NCI-H82 treated with DMSO at 0.1 percent for 48 hours (cell line): ENCODE data around the gene PLB1.
A peak's percentile ranks its signal among the peaks of the same experiment; 100 is the strongest.

ENCODE experiments used
- DNase-seq: peaks from one replicate; lab custom pipeline; 2025; ENCODE audit not compliant: unreplicated experiment; lab: John Stamatoyannopoulos, UW

The PLB1 gene

DNA sequence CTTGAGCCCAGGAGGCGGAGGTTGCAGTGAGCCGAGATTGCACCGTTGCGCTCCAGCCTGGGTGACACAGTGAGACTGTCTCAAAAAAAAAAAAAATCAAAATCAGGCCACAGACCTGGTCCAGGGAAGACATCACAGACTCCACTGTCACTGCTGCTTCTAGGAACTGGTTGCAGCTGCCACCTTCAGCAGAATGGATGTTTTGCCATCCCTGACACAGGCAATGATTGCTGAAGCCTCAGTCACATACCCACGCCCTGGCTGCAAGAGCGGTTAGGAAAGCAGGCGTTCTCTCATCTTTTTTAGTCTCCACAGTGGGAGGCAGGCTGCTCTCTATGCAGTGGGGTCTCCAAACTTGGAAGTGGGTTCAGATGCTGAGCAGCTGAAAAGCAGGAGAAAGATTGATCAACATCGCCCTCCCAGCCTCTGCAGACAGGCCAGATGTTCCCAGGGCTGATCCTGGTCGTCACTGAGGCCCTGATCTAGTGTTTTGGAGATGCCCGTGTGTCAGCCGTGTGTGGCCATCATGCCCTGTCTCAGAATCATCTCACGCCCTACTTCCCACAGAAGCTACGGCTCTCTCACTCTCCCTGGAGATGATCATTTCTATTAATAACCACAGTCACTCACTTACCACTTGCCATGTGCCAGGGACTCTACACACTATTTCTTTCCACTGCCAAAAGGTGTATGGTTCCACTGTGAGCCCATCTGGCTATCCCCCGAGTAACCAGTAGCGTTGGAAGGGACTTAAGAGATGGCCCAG, 91.8 kb downstream of the PLB1 start:
- DNase-seq: no peak

DNA sequence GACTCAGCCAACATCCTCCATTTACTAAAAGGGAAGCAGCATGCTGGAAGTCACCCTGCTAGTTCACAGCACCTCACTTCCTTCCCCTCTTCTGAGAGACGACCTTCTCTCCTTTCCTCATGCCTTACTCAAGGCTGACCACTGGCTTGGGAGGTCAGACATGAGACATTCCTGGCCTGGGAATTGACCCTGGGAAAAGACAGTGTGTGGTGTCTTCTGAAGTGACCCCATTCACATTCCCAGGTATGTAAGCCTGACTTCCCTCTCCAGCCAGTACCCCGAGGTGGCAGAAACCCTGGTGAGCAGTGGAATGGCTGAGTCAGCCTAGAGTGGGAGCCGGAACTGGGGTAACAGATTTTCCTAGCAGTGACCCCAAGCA, 92.4 kb downstream of the PLB1 start:
- no peak for DNase-seq

DNA sequence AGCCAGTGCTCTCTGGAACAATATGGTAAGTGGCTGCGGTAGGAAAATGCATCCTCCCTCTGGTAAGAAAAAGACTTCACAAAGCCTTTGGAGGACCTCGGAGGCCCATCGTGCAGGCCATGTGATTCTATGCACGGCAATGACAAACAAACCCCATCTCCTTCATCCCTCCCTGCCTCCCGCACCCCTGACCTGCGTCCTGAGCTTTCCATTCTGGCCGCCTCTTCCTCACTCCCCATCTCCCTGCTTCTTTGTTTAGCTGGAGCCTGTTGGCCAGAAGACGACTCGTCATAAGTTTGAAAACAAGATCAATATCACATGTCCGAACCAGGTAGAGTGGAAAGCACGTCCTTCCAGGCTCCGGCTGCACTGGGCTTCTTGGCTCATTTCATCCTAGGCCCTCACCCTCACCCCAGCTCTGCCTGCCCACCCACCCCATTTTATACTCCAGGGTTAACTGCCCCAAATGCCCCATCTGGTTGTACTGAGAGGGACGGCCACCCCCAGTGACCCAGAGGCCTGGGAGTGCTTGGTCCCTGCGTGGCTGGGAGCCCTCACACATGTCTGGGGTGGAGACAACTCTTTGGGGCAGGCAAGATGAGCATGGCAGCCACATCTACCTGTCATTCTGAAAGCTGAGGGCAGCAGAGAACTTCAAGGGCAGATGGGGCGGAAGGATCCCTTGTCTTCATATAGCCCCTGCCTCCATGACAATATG, 94.0 kb downstream of the PLB1 start:
- DNase-seq: no peak

GRCh38 chr2:28590496-28591301, 94.8 kb downstream of the PLB1 start:
- DNase-seq: no peak

DNA sequence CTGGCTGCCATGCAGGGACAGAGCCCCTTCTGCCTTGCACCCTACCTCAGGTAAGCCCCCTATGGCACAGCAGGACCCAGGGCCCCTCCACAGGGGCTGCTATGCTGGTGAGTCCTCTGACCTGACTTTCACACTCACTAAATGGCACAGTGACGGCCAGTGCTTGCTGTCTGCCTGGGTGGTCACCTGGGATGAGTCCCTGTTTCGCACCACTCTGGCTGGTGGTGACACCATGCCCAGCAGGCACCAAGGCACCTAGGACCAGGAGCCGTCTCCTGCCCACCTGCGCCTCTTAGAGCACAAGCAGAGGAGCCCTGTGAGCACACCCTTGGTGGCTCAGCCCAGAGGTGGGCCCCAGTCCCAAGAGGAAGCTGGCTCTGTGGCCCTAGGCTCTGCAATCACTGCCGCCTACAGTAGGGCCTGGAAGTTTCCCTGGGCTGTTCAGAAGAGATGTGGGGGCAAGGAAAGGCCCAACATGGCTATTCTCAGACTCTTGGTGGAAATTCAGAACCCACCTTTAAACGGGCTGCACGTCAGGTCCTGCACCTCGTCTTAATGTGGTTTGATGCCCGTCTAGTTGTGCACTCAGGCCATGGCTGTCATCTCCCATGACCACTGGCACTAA, 96.0 kb downstream of the PLB1 start:
- DNase-seq: no peak

- DNase-seq: no peak
Observed at GRCh38 chr2:28592481-28592880, 96.6 kb downstream of the PLB1 start.

GRCh38 chr2:28593160-28593755, 97.4 kb downstream of the PLB1 start:
- no peak for DNase-seq

DNA sequence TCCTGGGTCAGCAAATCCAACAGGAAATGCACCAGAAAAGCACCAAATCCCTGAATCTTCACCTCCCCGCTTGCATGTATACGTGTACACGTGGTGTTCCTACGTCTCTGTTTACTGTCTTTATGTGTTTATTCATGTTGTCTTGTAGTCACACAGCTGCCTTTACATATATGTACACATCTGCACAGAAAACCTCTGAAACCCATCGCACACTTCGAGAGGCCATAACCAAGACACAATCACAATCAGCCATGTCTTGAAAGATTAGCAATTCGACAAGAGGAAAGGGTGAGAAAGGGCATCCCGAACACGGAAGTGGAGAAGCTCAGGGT, 98.1 kb downstream of the PLB1 start:
- DNase-seq: no peak

DNA sequence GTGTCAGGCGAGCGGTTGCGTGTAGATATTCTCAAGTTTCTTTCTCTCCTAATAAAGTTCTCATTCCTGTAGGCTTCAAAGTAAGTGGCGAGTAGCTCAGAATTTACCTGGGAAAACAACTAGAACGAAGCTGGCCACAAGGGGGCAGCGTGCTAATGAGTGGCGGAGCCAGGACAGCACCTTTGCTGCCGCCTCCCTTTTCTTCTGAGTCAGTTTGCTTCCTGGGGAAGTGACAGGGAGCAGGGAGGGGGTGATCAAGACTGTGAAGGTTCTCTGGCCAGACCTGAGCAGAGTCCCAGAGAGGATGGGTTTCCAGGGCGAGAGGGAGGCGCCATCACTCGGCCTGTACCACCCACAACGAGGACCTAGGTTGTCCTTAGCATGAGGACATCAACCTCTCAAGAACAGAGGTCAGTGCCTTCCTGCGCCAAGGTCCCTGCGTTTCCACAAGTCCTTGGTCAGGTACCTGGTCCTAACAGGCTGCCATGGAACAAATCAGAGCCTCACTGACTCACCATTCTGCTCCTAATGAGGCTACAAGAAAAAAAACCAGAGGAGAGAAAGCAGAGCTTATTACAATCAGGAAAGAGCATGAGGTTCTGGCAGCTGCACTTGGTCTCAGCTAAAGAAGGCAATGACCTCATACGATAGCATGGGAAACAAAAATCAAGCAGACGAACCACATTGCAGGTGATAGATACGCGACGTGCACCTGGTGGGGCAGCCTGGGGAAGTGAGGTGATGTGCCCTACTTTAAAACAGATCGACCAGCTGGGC, 98.7 kb downstream of the PLB1 start:
- DNase-seq: peak; percentile 75

- no peak for DNase-seq
Observed at GRCh38 chr2:28595323-28595722, 99.5 kb downstream of the PLB1 start.

DNA sequence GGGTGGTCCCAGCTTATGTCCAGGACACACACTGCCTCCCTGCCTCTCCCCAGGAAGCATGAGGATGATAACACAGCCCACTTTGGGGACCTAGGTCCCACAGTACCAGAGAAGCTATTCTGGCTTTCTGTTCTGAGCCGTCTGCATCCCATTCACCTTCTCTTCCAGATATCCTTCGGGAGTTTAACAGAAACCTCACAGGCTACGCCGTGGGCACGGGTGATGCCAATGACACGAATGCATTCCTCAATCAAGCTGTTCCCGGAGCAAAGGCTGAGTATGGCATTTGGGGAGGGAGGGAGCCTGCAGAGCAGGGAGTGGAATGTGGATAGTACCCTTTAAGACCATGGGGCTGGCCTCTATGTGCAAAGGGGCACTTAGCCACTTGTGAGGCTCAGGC, 102.6 kb downstream of the PLB1 start:
- no peak for DNase-seq

DNA sequence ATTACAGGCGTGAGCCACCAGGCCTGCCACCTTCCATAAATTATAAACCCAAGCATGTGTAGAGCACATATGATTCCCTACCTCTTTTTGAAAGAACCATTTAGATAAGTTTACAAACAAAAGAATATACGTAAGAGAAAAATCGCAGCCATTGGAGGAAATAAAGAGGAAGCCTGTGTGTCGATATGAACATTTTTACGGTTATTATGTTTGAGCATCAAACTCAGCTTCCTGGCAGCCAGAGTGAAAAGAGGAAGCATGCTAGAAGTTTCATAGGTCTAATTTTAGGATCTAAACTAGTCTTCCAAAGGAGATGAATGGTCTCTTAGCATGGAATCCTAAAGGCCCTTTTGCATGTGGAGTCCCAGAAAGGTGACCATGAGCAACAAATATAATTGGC, 104.3 kb downstream of the PLB1 start:
- DNase-seq: no peak

DNA sequence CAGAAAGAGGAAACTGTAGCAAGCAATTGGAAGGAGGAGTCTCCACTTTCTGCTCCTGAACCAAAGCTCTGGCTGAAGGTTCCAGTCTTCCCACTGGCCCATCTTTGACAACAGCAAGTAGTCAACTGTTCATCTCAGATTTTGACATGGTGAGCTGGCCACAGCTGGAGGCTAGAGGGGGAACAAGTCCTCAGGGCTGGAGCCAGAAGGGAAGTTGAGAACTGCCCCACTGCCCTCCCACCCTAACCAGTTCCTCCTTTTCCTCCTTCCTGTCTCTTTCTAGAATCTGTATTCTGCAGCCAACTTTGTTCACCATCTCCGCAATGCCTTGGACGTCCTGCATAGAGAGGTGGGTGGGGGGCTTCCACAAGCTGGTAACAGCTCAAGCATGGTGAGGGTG, 105.8 kb downstream of the PLB1 start:
- no peak for DNase-seq

- no peak for DNase-seq
Observed at GRCh38 chr2:28602136-28602660, 106.3 kb downstream of the PLB1 start.

GRCh38 chr2:28602751-28603639, 107.1 kb downstream of the PLB1 start:
- no peak for DNase-seq

- no peak for DNase-seq
Observed at GRCh38 chr2:28603821-28604220, 108.0 kb downstream of the PLB1 start.

GRCh38 chr2:28604284-28604843, 108.5 kb downstream of the PLB1 start:
- DNase-seq: no peak

DNA sequence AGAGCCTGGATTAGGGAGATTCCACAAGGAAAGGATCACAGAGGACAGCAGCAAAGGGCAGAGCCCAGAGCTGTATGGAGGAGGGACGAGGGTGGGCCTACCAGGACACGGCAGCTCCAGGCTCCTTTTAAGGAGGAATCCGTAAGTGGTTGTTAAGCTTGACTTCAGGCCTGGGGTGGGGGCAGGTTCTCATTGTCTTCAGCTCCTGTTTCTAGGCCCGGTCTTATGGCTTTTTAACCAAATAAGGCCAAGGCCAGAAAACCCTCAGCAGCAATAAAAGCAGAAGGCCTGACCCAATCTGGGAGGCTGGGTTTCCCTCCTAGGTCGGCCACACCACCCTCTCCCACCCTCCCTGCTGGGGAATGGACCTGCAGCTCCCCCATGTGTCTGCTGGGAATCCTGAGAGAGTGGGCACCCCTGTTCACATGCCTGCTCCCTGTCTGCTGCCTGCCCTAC, 111.2 kb downstream of the PLB1 start:
- DNase-seq: peak; percentile 26
